Measurements from ENCODE around the gene DNAH6. TPM values are rescaled to one million over a fixed set of nuclear protein-coding genes. Genes with fewer than 3 reads are reported as not detected.
A peak's percentile ranks its signal among the peaks of the same experiment; 100 is the strongest.

Gene DNAH6
- total RNA-seq, 4 donors from 2014 or later = 0.06 to 0.38 (median 0.13) TPM; not detected in 1

DNA sequence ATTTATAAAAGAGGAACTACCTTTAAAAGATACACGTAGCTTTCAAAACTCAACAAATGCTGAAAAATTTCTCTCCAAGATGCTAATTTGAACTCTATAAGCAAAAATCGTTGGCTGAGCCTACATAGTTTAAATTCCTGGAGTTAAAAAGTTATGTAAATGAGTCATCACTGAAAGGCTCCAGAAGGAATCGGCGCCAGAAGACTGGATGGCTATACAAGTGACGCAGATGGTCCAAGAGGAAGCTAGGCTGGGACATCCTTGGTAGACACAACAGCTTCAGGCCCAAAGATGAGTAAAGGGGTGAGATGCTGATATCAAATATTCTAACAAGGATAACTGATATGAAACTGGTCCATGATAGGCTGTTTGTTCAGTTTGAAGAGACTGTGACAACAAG is 22.8 kb upstream of the DNAH6 start:
- TF ChIP-seq, protein P1, sequence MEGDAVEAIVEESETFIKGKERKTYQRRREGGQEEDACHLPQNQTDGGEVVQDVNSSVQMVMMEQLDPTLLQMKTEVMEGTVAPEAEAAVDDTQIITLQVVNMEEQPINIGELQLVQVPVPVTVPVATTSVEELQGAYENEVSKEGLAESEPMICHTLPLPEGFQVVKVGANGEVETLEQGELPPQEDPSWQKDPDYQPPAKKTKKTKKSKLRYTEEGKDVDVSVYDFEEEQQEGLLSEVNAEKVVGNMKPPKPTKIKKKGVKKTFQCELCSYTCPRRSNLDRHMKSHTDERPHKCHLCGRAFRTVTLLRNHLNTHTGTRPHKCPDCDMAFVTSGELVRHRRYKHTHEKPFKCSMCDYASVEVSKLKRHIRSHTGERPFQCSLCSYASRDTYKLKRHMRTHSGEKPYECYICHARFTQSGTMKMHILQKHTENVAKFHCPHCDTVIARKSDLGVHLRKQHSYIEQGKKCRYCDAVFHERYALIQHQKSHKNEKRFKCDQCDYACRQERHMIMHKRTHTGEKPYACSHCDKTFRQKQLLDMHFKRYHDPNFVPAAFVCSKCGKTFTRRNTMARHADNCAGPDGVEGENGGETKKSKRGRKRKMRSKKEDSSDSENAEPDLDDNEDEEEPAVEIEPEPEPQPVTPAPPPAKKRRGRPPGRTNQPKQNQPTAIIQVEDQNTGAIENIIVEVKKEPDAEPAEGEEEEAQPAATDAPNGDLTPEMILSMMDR (IDR thresholded peaks at IDR 0.05) = no peak
- no peak for TF ChIP-seq POLR2A (IDR thresholded peaks at IDR 0.05)
- no peak for DNase-seq
- H3K4me3 ChIP-seq = no peak overlapping the region
- no peaks in the 10 kb centered on the region for H3K36me3 ChIP-seq
- no peak overlapping the region for H3K27ac ChIP-seq
- no peaks in the 10 kb centered on the region for H3K9me3 ChIP-seq
- no peaks in the 10 kb centered on the region for H3K4me1 ChIP-seq
- no peaks in the 10 kb centered on the region for H3K27me3 ChIP-seq
- WGBS, 2 donors = 52% methylated on average over 5 of the region's 5 CpGs
- intact Hi-C loops (cut with DNase I) = loop anchor here (10.0 kb wide), 3 partner anchors 141 to 431 kb away; partner anchors contain the start of gene TRABD2A

DNA sequence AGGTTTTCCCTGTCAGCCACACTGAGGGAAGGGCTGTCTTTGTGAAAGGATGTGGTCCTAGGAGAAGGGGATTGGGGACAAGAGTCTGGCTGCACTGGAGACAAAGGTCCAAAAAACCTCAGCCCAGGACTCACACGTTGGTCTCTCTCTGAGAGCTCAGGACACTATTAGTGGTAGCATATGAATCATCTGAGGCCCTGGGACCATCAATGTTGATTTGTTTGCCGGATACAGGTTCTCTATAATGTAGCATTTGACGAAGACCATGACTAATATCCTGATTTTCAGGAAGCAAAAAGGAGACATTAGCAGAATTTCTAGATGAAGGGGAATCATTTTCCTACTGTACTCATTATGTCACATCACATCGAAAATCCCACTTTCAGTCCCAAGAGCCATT is 22.2 kb upstream of the DNAH6 start:
- no peak for DNase-seq
- H3K27me3 ChIP-seq = no peaks in the 10 kb centered on the region
- TF ChIP-seq POLR2A (IDR thresholded peaks at IDR 0.05) = no peak
- TF ChIP-seq, protein P1 (IDR thresholded peaks at IDR 0.05) = no peak
- H3K36me3 ChIP-seq = no peaks in the 10 kb centered on the region
- intact Hi-C loops (cut with DNase I) = loop anchor here (10.0 kb wide), 3 partner anchors 141 to 431 kb away; partner anchors contain the start of gene TRABD2A
- H3K9me3 ChIP-seq = no peaks in the 10 kb centered on the region
- H3K27ac ChIP-seq = no peak overlapping the region
- no peak overlapping the region for H3K4me3 ChIP-seq
- WGBS, 2 donors = 54 to 74% methylated on average over 4 of the region's 4 CpGs
- H3K4me1 ChIP-seq = no peaks in the 10 kb centered on the region

DNA sequence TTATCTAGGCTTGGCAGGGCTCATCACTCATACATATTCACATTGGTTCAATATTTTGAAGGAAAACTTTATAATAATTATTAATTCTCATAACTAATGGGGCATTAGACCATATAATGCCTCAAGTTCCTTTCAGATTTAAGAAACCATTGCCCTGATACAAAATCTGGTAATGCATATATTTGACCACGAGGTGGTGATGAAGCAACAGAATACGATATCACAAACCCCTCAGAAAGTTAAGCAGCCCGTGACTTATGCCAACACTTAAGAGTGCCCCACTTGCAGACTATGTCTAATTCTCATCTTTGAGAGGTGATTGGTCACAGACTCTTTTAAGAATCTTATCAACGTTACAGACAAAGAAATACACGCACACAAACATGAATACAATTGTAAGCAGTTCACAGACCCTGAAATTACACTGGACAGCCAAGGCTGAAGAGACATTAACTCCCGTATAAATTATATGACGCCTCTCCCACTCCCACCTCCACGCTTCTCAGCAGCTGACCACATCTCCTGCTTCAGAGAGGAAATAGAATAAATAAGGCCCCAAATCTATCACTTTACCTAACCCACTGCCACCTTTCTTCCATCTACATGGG is 20.7 kb upstream of the DNAH6 start:
- Histone ChIP-seq H3K4me1 (no peaks in the 10 kb centered on the region), H3K27me3 (no peaks in the 10 kb centered on the region), H3K4me3 (no peak overlapping the region), H3K36me3 (no peaks in the 10 kb centered on the region), H3K9me3 (no peaks in the 10 kb centered on the region), H3K27ac (no peak overlapping the region)
- no peak for TF ChIP-seq POLR2A (IDR thresholded peaks at IDR 0.05)
- TF ChIP-seq, protein P1 (IDR thresholded peaks at IDR 0.05) = peak; percentile 48 to 78 (median 56)
- WGBS, 2 donors = 27 to 28% methylated on average over 8 of the region's 8 CpGs
- DNase-seq = no peak
- intact Hi-C loops (cut with DNase I) = loop anchor here (10.0 kb wide), 3 partner anchors 139 to 429 kb away; partner anchors contain the start of gene TRABD2A

DNA sequence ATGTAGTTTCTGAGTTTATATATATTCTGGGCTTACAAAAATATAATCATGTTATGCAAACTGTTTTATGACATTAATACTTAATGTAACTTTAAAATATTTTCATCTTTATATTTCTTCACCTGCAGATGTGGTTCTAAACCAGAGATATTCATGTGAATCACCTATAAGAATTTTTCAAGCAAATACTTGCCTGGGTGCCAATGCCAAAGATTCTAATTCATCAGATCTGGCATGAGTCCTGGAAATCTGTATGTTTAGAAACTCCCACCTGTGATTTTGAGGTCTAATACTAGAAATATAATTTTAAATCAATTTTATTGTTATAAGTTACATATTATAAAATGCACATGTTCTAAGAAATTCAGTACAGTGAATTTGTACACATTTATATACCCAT is 19.9 kb upstream of the DNAH6 start:
- H3K9me3 ChIP-seq = no peaks in the 10 kb centered on the region
- no peak overlapping the region for H3K27ac ChIP-seq
- H3K36me3 ChIP-seq = no peaks in the 10 kb centered on the region
- no peaks in the 10 kb centered on the region for H3K4me1 ChIP-seq
- intact Hi-C loops (cut with DNase I) = loop anchor here (10.0 kb wide), 3 partner anchors 138 to 428 kb away; partner anchors contain the start of gene TRABD2A
- H3K4me3 ChIP-seq = no peak overlapping the region
- TF ChIP-seq POLR2A (IDR thresholded peaks at IDR 0.05) = no peak
- TF ChIP-seq, protein P1 (IDR thresholded peaks at IDR 0.05) = no peak
- no peak for DNase-seq
- no peaks in the 10 kb centered on the region for H3K27me3 ChIP-seq

DNA sequence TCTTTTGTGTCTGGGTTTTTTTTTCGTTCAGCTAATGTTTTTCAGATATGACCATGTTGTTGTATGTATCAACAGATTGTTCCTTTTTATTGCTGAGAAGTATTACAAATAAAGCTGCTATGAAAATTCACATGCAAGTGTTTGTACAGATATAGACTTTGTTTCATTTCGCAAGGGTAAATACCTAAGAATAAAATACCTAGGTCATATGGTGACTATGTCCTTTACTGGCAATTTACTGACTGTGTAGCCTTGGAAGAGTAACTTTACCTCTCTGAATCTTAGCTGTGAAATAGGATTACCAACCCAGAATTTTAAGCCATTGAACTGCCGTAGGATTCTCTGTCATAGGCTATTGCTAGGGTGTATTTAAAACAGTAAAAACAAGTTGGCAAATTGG is 19.0 kb upstream of the DNAH6 start:
- no peaks in the 10 kb centered on the region for H3K27me3 ChIP-seq
- intact Hi-C loops (cut with DNase I) = loop anchor here (10.0 kb wide), 3 partner anchors 138 to 428 kb away; partner anchors contain the start of gene TRABD2A
- H3K4me3 ChIP-seq = no peak overlapping the region
- WGBS, 2 donors = 86 to 87% methylated on average over 3 of the region's 3 CpGs
- no peaks in the 10 kb centered on the region for H3K36me3 ChIP-seq
- H3K4me1 ChIP-seq = no peaks in the 10 kb centered on the region
- H3K27ac ChIP-seq = no peak overlapping the region
- TF ChIP-seq, protein P1 (IDR thresholded peaks at IDR 0.05) = no peak
- no peak for TF ChIP-seq POLR2A (IDR thresholded peaks at IDR 0.05)
- no peaks in the 10 kb centered on the region for H3K9me3 ChIP-seq
- no peak for DNase-seq

Measured in esophagus squamous epithelium (tissue), 5 donors.